Neural cell (in vitro differentiated cells): ENCODE measurements around the gene FAM107B.

Experiments
- EP300 ChIP-seq: fragments of 450-650 bp; conservative IDR thresholded peaks from 2 replicates; pipeline ENCODE4 v1.6.1; 2014; ENCODE audit warnings: antibody characterized with exemption, mild to moderate bottlenecking, moderate library complexity; ENCODE audit not compliant: poor library complexity, severe bottlenecking
- POLR2AphosphoS5 ChIP-seq: IDR thresholded peaks from 2 replicates; pipeline ENCODE4 v1.6.1; 2012
- RAD21 ChIP-seq: fragments of 450-650 bp; conservative IDR thresholded peaks from 2 replicates; pipeline ENCODE4 v1.6.1; 2014; ENCODE audit warnings: antibody characterized with exemption, mild to moderate bottlenecking, moderate library complexity
- SMC3 ChIP-seq: fragments of 450-650 bp; conservative IDR thresholded peaks from 2 replicates; pipeline ENCODE4 v1.6.1; 2014; ENCODE audit warnings: antibody characterized with exemption, mild to moderate bottlenecking, moderate library complexity; ENCODE audit not compliant: poor library complexity
- TF ChIP-seq, protein P1 (sequence below): fragments of 450-650 bp; IDR thresholded peaks from 2 replicates; pipeline ENCODE4 v1.5.1; 2014; ENCODE audit warnings: antibody characterized with exemption, mild to moderate bottlenecking, moderate library complexity; ENCODE audit not compliant: poor library complexity, severe bottlenecking
- TF ChIP-seq, protein P2 (sequence below): IDR thresholded peaks from 2 replicates; pipeline ENCODE4 v1.6.1; 2012; ENCODE audit warnings: borderline replicate concordance

DNA sequence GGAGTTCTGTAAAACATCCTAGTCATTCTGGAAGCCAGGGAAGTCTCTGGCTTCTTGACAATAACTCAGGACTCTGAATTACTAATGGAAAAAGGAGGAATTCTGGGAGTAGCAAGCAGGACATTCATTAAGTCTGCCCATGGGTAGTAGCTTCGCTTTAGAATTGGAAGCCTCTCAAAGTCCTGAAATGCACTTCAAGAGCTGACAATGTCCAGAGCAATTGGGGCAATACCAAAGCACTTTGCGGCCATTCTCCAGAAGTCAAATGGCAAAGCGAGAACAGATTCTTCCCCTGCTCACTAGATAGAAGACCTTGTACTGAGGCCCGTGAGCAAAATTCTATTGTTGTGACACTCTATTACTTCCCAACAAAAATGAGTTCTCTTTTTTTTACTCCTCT lies 293.7 kb downstream of the FAM107B start:
- TF ChIP-seq, protein P1, sequence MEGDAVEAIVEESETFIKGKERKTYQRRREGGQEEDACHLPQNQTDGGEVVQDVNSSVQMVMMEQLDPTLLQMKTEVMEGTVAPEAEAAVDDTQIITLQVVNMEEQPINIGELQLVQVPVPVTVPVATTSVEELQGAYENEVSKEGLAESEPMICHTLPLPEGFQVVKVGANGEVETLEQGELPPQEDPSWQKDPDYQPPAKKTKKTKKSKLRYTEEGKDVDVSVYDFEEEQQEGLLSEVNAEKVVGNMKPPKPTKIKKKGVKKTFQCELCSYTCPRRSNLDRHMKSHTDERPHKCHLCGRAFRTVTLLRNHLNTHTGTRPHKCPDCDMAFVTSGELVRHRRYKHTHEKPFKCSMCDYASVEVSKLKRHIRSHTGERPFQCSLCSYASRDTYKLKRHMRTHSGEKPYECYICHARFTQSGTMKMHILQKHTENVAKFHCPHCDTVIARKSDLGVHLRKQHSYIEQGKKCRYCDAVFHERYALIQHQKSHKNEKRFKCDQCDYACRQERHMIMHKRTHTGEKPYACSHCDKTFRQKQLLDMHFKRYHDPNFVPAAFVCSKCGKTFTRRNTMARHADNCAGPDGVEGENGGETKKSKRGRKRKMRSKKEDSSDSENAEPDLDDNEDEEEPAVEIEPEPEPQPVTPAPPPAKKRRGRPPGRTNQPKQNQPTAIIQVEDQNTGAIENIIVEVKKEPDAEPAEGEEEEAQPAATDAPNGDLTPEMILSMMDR: no peak
- TF ChIP-seq SMC3: no peak
- TF ChIP-seq EP300: no peak
- no peak for TF ChIP-seq RAD21
- TF ChIP-seq, protein P2, sequence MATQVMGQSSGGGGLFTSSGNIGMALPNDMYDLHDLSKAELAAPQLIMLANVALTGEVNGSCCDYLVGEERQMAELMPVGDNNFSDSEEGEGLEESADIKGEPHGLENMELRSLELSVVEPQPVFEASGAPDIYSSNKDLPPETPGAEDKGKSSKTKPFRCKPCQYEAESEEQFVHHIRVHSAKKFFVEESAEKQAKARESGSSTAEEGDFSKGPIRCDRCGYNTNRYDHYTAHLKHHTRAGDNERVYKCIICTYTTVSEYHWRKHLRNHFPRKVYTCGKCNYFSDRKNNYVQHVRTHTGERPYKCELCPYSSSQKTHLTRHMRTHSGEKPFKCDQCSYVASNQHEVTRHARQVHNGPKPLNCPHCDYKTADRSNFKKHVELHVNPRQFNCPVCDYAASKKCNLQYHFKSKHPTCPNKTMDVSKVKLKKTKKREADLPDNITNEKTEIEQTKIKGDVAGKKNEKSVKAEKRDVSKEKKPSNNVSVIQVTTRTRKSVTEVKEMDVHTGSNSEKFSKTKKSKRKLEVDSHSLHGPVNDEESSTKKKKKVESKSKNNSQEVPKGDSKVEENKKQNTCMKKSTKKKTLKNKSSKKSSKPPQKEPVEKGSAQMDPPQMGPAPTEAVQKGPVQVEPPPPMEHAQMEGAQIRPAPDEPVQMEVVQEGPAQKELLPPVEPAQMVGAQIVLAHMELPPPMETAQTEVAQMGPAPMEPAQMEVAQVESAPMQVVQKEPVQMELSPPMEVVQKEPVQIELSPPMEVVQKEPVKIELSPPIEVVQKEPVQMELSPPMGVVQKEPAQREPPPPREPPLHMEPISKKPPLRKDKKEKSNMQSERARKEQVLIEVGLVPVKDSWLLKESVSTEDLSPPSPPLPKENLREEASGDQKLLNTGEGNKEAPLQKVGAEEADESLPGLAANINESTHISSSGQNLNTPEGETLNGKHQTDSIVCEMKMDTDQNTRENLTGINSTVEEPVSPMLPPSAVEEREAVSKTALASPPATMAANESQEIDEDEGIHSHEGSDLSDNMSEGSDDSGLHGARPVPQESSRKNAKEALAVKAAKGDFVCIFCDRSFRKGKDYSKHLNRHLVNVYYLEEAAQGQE: no peak
- no peak for TF ChIP-seq POLR2AphosphoS5
